Measurements from ENCODE around the gene NPIPA8.
"Not testable (repeated sequence)": the region's sequence is repeated elsewhere in the genome, so short reads cannot be mapped to it uniquely, and the experiment has no call there.

NPIPA8 gene

DNA sequence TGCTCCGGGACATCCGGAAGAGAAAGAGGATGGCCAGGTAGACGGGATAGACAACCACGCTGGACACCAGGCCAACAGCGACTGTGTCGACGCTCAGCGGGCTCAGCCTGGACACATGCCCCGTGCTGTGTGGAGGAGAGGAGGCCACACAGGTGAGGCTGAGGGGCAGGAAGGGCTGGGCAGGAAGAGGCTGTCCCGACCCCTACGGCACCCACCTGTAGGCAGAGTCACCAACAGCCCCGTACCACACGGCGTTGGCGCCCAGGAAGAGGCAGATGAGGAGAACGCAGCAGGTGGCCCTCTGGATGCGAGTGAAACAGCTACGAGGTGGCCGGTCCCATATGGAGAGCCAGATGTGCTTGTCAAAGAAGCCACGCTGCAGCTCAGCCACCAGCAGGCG lies at the start of gene NPIPA8:
Gene NPIPA8 (minus strand): TSS at position 101 of the 400 bp plus-strand sequence. CDS start 4,074 bp downstream, outside the sequence.
- not testable (repeated sequence) for FAIRE-seq

DNA sequence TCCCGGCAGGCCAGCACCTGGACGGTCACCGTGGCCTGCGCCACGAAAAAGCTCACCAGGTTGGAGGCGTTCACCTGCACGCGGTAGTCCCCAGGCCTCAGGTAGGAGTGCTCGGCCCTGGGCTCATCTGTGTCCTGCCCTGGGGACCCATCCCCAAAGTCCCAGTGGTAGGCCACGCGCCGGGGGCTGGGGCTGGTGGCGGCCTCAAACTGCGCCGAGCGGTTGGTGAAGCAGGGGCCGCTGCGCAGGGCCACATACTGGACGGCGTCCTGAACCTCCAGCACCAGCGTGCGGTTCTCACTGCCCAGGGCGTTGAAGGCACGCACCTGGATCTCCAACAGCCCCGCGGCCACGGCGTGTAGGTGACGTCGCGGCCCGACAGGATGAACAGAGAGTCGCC lies 48.7 kb upstream of the NPIPA8 start:
- not testable (repeated sequence) for FAIRE-seq

- not testable (repeated sequence) for FAIRE-seq
Observed at GRCh38 chr16:18384869-18385268, 48.3 kb upstream of the NPIPA8 start.

DNA sequence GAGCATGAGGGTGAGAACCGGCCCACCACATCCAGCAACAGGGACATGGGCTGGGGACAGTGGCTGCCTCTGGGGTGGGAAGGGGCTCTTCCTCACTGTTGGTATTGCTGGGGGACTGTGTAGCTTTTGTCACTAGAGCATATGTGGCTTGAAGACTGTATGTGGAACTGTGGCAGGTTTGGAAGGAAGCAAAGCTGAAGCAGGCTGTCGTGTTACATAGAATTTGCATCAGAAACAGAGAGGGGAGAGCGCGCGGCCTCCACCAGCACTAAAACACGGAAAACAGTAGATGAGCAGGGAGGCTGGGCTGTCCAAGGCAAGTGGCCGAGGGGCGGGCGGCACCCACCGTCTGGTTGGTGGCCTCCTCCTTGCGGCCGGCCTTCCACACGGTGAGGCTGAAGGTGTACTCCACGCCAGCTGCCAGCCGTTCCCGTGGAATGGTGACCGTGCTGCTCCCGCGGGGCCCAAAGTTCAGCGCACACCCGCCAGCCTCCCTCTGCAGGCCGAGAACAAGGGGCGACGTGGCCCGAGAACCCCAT lies 47.6 kb upstream of the NPIPA8 start:
- not testable (repeated sequence) for FAIRE-seq

- not testable (repeated sequence) for FAIRE-seq
Observed at GRCh38 chr16:18382696-18383095, 46.2 kb upstream of the NPIPA8 start.

GRCh38 chr16:18347742-18348141 lies 11.2 kb upstream of the NPIPA8 start:
- not testable (repeated sequence) for FAIRE-seq

GRCh38 chr16:18346993-18347392 lies 10.5 kb upstream of the NPIPA8 start:
- not testable (repeated sequence) for FAIRE-seq

GRCh38 chr16:18344634-18345033 lies 8.1 kb upstream of the NPIPA8 start:
- FAIRE-seq = not testable (repeated sequence)

DNA sequence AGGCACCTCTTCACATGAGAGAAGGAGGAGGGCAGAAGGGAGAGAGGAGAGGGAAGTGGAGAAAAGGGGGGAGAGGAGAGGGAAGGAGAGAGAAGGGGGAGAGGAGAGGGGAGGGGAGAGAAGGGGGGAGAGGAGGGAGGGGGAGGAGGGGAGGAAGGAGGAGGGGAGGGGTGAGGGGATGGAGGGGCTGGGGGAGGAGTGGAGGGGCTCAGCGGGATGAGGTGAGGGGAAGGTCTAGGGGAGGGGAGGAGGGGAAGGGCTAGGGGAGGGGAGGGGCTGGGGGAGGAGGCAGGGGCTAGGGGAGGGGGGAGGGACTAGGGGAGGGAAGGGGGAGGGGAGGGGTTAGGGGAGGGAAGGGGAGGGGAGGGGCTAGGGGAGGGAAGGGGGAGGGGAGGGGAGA lies 5.5 kb upstream of the NPIPA8 start:
- FAIRE-seq = not testable (repeated sequence)

- not testable (repeated sequence) for FAIRE-seq
Observed at GRCh38 chr16:18341417-18341960, 5.0 kb upstream of the NPIPA8 start.

GRCh38 chr16:18339210-18339609 lies 2.7 kb upstream of the NPIPA8 start:
- FAIRE-seq = not testable (repeated sequence)

GRCh38 chr16:18311811-18312210 lies 24.7 kb downstream of the NPIPA8 start:
- FAIRE-seq = not testable (repeated sequence)

DNA sequence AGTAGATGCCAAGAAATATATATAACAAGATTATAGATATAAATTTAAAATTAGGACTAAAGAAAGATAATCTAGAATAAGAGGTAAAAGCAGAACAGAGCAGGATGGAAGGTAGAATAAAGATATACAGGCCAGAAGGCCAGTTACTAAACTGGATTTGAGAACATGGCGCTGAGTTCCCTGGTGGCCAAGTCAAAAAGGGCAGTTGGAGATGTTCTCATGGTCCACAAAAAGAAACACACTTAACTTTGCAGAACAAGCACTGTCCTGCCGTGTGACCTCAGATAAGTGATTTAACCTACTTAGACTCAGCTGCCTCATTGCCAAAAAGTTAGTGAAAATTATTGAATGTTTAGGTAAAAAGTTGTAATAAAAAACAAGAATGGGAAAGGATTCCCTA lies 27.4 kb downstream of the NPIPA8 start:
- FAIRE-seq = not testable (repeated sequence)

- not testable (repeated sequence) for FAIRE-seq
Observed at GRCh38 chr16:18307241-18307640, 29.3 kb downstream of the NPIPA8 start.

GRCh38 chr16:18306066-18306465 lies 30.5 kb downstream of the NPIPA8 start:
- FAIRE-seq = not testable (repeated sequence)

GRCh38 chr16:18303059-18303706 lies 33.4 kb downstream of the NPIPA8 start:
- not testable (repeated sequence) for FAIRE-seq

GRCh38 chr16:18297714-18298113 lies 38.8 kb downstream of the NPIPA8 start:
- FAIRE-seq = not testable (repeated sequence)

DNA sequence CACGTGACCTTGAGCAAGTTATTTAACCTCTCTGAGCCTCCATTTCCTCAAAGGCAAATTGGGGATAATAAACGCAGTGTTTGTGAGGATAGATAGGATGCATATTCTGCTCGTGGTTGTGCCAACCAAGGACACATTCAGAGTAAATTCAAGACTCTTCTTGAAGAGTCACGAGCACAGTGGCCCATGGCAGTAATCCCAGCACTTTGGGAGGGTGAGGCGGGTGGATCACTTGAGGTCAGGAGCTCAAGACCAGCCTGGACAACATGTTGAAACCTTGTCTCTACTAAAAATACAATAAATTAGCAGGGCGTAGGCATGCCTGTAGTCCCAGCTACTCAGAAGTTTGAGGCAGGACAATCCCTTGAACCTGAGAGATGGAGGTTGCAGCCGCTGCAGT lies 39.6 kb downstream of the NPIPA8 start:
- FAIRE-seq = not testable (repeated sequence)

- not testable (repeated sequence) for FAIRE-seq
Observed at GRCh38 chr16:18294371-18294770, 42.2 kb downstream of the NPIPA8 start.

GRCh38 chr16:18293337-18293956 lies 43.1 kb downstream of the NPIPA8 start:
- not testable (repeated sequence) for FAIRE-seq

GRCh38 chr16:18290959-18291358 lies 45.6 kb downstream of the NPIPA8 start:
- not testable (repeated sequence) for FAIRE-seq

- FAIRE-seq = not testable (repeated sequence)
Observed at GRCh38 chr16:18286342-18286741, 50.2 kb downstream of the NPIPA8 start.

DNA sequence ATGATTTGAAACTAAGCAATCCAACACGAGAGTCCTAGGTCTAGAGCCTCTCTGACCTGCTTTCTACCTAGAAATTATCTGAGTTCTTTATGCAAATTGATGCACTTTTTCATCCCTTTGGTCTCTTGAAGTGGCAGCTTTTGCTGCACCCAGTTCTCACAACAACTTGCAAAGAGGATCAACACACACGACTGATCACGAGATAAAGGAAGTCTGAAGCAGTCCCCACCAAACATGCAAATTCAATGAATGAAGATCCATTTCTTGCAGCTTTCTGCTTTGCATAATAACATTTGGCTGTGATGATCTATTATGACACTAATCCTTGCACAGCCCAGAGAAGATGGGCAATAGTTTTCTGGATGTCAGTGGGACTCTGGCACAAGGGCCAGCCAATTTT lies 56.2 kb downstream of the NPIPA8 start:
- not testable (repeated sequence) for FAIRE-seq

GRCh38 chr16:18276756-18277155 lies 59.8 kb downstream of the NPIPA8 start:
- FAIRE-seq = not testable (repeated sequence)
